22Rv1 (cell line): ENCODE data around the gene PARD3.

Experiments used
- ZFX ChIP-seq: fragments of 450-650 bp; IDR thresholded peaks from 2 replicates; pipeline ENCODE4 v1.6.1; 2017; ENCODE audit warnings: antibody characterized with exemption, borderline replicate concordance
- TF ChIP-seq, protein P1 (sequence below): fragments of 450-650 bp; IDR thresholded peaks from 2 replicates; pipeline ENCODE4 v1.5.1; 2017; ENCODE audit warnings: mild to moderate bottlenecking

DNA sequence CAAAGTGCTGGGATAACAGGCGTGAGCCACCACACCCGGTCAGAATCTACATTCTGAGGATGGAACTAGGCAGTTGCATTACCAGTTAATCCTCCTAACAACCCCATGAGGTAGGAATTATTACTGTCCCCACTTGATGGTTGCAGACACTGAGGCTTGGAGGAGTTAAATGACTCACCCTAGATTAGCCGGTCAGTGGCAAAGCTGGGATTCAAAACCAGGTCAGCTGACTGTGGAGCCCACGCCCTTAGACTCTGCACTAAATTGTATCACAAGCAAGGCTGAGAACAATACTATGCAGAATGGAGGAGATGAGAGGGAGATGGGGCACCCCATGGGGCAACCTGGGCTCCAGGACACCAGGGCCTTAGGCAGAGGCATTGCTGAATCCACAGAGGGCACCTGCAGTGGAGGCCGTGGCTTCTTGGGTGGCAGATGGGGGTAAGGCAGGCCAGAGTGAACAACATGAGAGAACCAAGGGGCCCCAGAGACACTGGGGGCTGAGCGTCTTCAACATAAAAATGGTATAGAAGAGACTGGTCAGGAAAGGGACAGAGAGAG lies 723.4 kb downstream of the PARD3 start:
- TF ChIP-seq, protein P1, sequence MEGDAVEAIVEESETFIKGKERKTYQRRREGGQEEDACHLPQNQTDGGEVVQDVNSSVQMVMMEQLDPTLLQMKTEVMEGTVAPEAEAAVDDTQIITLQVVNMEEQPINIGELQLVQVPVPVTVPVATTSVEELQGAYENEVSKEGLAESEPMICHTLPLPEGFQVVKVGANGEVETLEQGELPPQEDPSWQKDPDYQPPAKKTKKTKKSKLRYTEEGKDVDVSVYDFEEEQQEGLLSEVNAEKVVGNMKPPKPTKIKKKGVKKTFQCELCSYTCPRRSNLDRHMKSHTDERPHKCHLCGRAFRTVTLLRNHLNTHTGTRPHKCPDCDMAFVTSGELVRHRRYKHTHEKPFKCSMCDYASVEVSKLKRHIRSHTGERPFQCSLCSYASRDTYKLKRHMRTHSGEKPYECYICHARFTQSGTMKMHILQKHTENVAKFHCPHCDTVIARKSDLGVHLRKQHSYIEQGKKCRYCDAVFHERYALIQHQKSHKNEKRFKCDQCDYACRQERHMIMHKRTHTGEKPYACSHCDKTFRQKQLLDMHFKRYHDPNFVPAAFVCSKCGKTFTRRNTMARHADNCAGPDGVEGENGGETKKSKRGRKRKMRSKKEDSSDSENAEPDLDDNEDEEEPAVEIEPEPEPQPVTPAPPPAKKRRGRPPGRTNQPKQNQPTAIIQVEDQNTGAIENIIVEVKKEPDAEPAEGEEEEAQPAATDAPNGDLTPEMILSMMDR, result no peak
- TF ChIP-seq ZFX, result no peak
